K562 (cell line): ENCODE measurements around the gene THOC1. TPM values are rescaled to one million over a fixed set of nuclear protein-coding genes. Genes with fewer than 3 reads are reported as not detected.

Experiments
- CC2D1A ChIP-seq: fragments of 450-650 bp; IDR thresholded peaks from 2 replicates; pipeline ENCODE4 v1.6.1; 2017; ENCODE audit warnings: mild to moderate bottlenecking
- KDM2B ChIP-seq: fragments of 250-450 bp; sonication (Bioruptor Pico); IDR thresholded peaks from 2 replicates; pipeline ENCODE4 v1.8.0; 2021; ENCODE audit warnings: mild to moderate bottlenecking, moderate library complexity
- POU5F1 ChIP-seq: fragments of 150-350 bp; IDR thresholded peaks from 2 replicates; pipeline ENCODE4 v1.6.1; 2014; ENCODE audit warnings: borderline replicate concordance, low read length, low read depth, mild to moderate bottlenecking; ENCODE audit not compliant: partially characterized antibody
- RAD51 ChIP-seq: fragments of 450-650 bp; IDR thresholded peaks from 2 replicates; pipeline ENCODE4 v1.7.1; 2016; ENCODE audit warnings: low read depth, mild to moderate bottlenecking, borderline replicate concordance
- RFX5 ChIP-seq: IDR thresholded peaks from 2 replicates; pipeline ENCODE4 v1.6.1; 2011; ENCODE audit warnings: low read depth, mild to moderate bottlenecking, improper control_type of control experiment, low read length
- SMAD3 ChIP-seq: fragments of 450-650 bp; formaldehyde crosslinking; conservative IDR thresholded peaks from 2 replicates; pipeline ENCODE4 v1.4.0; 2020; ENCODE audit warnings: mild to moderate bottlenecking
- ZNF384 ChIP-seq: IDR thresholded peaks from 2 replicates; pipeline ENCODE4 v1.6.1; 2012; ENCODE audit warnings: low read depth, low read length, improper control_type of control experiment
- polyA plus RNA-seq, 8 experiments: library from polyadenylated mRNA; depleted of rRNA in 4 of 8; stranded (reverse) in 5 of 8; unstranded in 3 of 8; fragments of >200 nt; fragmentation: Nextera tagmentation in 2 of 8; fragmentation: Illumina TruSeq in 1 of 8; extraction: Ambion mirVana in 2 of 8; extraction: Trizol in 1 of 8; gene quantifications; 2 replicates each; pipeline versions ENCODE4 v1.2.1 to v1.2.3, GENCODE V29; 2011 to 2014; ENCODE audit warnings: inconsistent platforms in 1 of 8, missing spikeins in 1 of 8
- total RNA-seq, 7 experiments: library from RNA; depleted of rRNA in 6 of 7; stranded (reverse); fragments of >200 nt in 6 of 7; fragmentation: Illumina TruSeq in 2 of 7; extraction: Trizol in 2 of 7; gene quantifications; 2 replicates each; pipeline versions ENCODE4 v1.2.1 to v1.2.3, GENCODE V29; 2011 to 2021; ENCODE audit warnings: low replicate concordance in 1 of 7
- TF ChIP-seq, protein P1 (sequence below): IDR thresholded peaks from 2 replicates; pipeline ENCODE4 v1.6.1; 2011; ENCODE audit warnings: borderline replicate concordance, low read depth, mild to moderate bottlenecking, moderate library complexity, low read length; ENCODE audit not compliant: insufficient read depth, poor library complexity, severe bottlenecking
- TF ChIP-seq, protein P2 (sequence below): fragments of 250-450 bp; sonication (Bioruptor Pico); IDR thresholded peaks from 2 replicates; pipeline ENCODE4 v1.5.0; 2021; ENCODE audit warnings: mild to moderate bottlenecking, borderline replicate concordance
- TF ChIP-seq, protein P3 (sequence below): sonication (generic); formaldehyde crosslinking; IDR thresholded peaks from 2 replicates; pipeline ENCODE4 v1.8.0; 2023; ENCODE audit warnings: mild to moderate bottlenecking, missing genetic modification reagents
- TF ChIP-seq, protein P4 (sequence below): IDR thresholded peaks from 2 replicates; pipeline ENCODE4 v1.6.1; 2016; ENCODE audit warnings: missing genetic modification characterization, missing compliant biosample characterization
- TF ChIP-seq, protein P5 (sequence below), 2 experiments: IDR thresholded peaks; 2 replicates each; pipeline ENCODE4 v1.6.1; 2012; ENCODE audit warnings: improper control_type of control experiment in 2 of 2, low read depth in 2 of 2, low read length in 2 of 2, borderline replicate concordance in 1 of 2

THOC1 gene
- total and polyA plus RNA-seq, 9 of the 15 experiments (the other 6 are each of a cell fraction or from before 2014, with no cell fraction given): 71.1 to 143 (median 107) TPM

DNA sequence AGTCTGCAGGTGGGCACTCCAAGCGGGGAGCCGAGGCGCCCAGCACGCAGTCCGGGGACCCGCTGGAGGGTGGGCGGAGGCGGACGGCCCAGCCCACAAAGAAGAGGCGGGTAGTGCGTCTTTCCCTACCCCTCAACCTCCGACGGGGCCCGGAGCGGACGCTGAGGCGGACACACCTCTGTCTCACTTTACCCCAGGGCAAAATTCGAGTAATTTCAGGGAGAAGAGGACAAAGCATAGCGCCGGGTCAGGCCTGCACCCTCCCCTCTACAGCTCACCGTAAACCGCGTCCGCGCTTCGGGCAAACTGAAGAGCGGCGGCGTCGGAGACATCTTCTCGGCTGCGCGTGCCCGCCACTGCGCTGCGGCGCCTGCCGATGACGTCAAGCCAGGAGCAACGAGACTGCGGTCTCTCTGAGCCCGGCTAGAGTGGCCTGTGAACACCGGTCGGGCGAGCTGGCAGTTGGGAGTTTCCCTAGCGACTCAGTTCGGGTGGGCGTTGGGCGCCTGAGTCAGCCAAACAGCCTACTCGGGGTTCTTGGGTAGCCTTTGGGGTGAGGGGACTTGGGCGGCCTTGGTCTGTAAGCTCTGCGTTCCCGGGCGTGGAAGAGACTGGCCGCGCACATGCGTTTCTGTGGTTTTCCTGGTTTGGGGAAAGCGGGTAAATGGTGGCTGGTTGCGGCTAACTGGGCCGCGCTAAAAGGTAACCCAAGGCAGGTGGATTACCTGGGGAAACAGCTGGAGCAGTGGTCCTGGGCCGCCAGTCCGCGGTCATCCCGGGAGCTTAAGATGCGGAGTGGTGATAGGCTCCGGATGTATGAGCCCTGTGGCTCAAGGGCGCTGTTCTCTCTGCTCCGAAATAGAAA, at the start of gene THOC1 (continued):
- TF ChIP-seq, protein P1, sequence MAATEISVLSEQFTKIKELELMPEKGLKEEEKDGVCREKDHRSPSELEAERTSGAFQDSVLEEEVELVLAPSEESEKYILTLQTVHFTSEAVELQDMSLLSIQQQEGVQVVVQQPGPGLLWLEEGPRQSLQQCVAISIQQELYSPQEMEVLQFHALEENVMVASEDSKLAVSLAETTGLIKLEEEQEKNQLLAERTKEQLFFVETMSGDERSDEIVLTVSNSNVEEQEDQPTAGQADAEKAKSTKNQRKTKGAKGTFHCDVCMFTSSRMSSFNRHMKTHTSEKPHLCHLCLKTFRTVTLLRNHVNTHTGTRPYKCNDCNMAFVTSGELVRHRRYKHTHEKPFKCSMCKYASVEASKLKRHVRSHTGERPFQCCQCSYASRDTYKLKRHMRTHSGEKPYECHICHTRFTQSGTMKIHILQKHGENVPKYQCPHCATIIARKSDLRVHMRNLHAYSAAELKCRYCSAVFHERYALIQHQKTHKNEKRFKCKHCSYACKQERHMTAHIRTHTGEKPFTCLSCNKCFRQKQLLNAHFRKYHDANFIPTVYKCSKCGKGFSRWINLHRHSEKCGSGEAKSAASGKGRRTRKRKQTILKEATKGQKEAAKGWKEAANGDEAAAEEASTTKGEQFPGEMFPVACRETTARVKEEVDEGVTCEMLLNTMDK: peak; percentile 34
- TF ChIP-seq CC2D1A (peak; percentile 32; the same call in 1 of the 2 replicates), ZNF384 (peak; percentile 33; the same call in 1 of the 2 replicates), SMAD3 (0 out of 2 replicates have a peak, but pooled peaks have one; percentile 46), KDM2B (CRISPR knock-in tag) (peak; percentile 36; the same call in 1 of the 2 replicates), RFX5 (peak; percentile 49; the same call in 1 of the 2 replicates), POU5F1 (peak; percentile 13), RAD51 (0 out of 2 replicates have a peak, but pooled peaks have one; percentile 30)
- TF ChIP-seq, protein P2, sequence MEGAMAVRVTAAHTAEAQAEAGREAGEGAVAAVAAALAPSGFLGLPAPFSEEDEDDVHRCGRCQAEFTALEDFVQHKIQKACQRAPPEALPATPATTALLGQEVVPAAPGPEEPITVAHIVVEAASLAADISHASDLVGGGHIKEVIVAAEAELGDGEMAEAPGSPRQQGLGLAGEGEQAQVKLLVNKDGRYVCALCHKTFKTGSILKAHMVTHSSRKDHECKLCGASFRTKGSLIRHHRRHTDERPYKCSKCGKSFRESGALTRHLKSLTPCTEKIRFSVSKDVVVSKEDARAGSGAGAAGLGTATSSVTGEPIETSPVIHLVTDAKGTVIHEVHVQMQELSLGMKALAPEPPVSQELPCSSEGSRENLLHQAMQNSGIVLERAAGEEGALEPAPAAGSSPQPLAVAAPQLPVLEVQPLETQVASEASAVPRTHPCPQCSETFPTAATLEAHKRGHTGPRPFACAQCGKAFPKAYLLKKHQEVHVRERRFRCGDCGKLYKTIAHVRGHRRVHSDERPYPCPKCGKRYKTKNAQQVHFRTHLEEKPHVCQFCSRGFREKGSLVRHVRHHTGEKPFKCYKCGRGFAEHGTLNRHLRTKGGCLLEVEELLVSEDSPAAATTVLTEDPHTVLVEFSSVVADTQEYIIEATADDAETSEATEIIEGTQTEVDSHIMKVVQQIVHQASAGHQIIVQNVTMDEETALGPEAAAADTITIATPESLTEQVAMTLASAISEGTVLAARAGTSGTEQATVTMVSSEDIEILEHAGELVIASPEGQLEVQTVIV: no peak
- TF ChIP-seq, protein P3, sequence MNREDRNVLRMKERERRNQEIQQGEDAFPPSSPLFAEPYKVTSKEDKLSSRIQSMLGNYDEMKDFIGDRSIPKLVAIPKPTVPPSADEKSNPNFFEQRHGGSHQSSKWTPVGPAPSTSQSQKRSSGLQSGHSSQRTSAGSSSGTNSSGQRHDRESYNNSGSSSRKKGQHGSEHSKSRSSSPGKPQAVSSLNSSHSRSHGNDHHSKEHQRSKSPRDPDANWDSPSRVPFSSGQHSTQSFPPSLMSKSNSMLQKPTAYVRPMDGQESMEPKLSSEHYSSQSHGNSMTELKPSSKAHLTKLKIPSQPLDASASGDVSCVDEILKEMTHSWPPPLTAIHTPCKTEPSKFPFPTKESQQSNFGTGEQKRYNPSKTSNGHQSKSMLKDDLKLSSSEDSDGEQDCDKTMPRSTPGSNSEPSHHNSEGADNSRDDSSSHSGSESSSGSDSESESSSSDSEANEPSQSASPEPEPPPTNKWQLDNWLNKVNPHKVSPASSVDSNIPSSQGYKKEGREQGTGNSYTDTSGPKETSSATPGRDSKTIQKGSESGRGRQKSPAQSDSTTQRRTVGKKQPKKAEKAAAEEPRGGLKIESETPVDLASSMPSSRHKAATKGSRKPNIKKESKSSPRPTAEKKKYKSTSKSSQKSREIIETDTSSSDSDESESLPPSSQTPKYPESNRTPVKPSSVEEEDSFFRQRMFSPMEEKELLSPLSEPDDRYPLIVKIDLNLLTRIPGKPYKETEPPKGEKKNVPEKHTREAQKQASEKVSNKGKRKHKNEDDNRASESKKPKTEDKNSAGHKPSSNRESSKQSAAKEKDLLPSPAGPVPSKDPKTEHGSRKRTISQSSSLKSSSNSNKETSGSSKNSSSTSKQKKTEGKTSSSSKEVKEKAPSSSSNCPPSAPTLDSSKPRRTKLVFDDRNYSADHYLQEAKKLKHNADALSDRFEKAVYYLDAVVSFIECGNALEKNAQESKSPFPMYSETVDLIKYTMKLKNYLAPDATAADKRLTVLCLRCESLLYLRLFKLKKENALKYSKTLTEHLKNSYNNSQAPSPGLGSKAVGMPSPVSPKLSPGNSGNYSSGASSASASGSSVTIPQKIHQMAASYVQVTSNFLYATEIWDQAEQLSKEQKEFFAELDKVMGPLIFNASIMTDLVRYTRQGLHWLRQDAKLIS (CRISPR knock-in tag): peak; percentile 97
- TF ChIP-seq, protein P4, sequence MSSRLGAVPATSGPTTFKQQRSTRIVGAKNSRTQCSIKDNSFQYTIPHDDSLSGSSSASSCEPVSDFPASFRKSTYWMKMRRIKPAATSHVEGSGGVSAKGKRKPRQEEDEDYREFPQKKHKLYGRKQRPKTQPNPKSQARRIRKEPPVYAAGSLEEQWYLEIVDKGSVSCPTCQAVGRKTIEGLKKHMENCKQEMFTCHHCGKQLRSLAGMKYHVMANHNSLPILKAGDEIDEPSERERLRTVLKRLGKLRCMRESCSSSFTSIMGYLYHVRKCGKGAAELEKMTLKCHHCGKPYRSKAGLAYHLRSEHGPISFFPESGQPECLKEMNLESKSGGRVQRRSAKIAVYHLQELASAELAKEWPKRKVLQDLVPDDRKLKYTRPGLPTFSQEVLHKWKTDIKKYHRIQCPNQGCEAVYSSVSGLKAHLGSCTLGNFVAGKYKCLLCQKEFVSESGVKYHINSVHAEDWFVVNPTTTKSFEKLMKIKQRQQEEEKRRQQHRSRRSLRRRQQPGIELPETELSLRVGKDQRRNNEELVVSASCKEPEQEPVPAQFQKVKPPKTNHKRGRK (tag): no peak
- TF ChIP-seq, protein P5, sequence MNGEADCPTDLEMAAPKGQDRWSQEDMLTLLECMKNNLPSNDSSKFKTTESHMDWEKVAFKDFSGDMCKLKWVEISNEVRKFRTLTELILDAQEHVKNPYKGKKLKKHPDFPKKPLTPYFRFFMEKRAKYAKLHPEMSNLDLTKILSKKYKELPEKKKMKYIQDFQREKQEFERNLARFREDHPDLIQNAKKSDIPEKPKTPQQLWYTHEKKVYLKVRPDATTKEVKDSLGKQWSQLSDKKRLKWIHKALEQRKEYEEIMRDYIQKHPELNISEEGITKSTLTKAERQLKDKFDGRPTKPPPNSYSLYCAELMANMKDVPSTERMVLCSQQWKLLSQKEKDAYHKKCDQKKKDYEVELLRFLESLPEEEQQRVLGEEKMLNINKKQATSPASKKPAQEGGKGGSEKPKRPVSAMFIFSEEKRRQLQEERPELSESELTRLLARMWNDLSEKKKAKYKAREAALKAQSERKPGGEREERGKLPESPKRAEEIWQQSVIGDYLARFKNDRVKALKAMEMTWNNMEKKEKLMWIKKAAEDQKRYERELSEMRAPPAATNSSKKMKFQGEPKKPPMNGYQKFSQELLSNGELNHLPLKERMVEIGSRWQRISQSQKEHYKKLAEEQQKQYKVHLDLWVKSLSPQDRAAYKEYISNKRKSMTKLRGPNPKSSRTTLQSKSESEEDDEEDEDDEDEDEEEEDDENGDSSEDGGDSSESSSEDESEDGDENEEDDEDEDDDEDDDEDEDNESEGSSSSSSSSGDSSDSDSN (IDR thresholded peaks at IDR 0.05; ENCODE audit: borderline replicate concordance in 1 of 2, low read depth in 2 of 2, low read length in 2 of 2): peak; percentile 24 to 31; a peak in 1 of 4 replicates
